KOPT-K1 (cell line): ENCODE measurements around the gene PKD1.

ENCODE experiments used
- H3K27ac ChIP-seq: fragments of 200-600 bp; sonication (generic); 2 replicates; pipeline ENCODE4 v1.5.1; 2016; ENCODE audit warnings: antibody characterized with exemption, mild to moderate bottlenecking, low read depth, low read length; ENCODE audit not compliant: poor library complexity, severe bottlenecking
- H3K36me3 ChIP-seq: fragments of 200-600 bp; sonication (generic); 2 replicates; pipeline ENCODE4 v1.5.1; 2017; ENCODE audit warnings: antibody characterized with exemption, mild to moderate bottlenecking, low read length, moderate library complexity; ENCODE audit not compliant: insufficient read depth
- H3K9me3 ChIP-seq: fragments of 200-600 bp; sonication (generic); 2 replicates; pipeline ENCODE4 v1.5.1; 2017; ENCODE audit warnings: antibody characterized with exemption, low read length, mild to moderate bottlenecking; ENCODE audit not compliant: insufficient read depth, poor library complexity, severe bottlenecking

Gene PKD1

DNA sequence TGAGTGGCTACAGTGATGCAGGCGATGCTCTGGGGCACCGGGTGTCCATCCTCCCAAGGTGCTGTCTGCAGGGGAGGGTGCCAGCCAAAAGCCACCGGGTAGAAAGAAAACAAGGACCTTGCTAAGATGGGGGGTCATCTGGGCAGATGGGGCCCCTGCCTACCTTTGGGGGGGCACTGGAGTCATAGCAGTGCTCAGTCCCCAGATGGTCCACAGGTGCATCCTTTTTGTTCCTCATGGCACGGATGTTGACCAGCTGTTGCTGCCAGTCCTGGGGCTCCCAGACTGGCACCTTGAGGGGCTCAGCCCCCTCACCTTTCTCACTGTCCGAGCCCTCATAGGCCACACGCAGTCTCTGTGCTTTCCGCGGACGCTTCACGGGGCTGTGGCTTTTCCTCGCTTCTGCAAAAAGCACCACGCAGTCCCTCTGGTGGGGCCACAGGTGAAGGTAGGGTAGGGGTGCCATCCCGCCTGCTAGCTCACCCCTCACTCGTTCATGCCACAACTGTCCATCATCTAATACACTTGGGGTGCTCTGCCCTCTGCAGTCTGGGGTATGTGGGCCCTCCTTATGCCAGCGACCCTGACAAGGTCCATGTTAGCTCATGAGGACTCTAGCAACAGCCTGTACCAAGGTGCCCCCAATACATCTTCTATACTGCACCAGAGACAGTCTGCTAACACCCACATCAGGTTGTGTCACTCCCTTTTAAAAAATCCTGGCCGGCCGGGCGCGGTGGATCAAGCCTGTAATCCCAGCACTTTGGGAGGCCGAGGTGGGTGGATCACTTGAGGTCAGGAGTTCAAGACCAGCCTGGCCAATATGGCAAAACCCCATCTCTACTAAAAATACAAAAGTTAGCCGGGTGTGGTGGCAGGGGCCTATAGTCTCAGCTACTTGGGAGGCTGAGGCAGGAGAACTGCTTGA, 89.5 kb downstream of the PKD1 start:
- Histone ChIP-seq H3K27ac (no peak overlapping the region), H3K9me3 (no peaks in the 10 kb centered on the region), H3K36me3 (peaks cover 16% of the 10 kb centered on the region; the same call in 1 of the 2 replicates)

DNA sequence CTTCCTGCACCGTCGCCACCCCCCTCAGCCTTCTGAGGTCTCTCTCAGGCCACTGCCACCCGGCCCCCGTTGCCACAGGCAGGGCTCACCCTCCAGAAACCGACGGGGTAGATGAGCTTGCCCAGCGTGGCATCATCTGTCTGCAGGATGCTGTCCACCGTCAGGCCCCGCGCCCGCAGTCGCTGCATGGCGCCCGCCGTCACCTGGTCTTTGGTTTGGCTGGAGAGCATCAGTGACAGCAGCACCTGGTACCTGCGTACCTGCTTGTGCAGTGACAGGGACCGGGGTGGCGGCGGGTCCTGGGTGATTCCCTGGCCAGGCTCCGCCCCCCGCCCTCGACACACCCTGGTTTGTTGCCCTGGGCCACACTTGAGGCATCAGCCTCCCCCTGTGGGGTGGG, 91.2 kb downstream of the PKD1 start:
- Histone ChIP-seq H3K36me3 (peaks cover 8% of the 10 kb centered on the region; the same call in 1 of the 2 replicates), H3K9me3 (no peaks in the 10 kb centered on the region), H3K27ac (no peak overlapping the region)

DNA sequence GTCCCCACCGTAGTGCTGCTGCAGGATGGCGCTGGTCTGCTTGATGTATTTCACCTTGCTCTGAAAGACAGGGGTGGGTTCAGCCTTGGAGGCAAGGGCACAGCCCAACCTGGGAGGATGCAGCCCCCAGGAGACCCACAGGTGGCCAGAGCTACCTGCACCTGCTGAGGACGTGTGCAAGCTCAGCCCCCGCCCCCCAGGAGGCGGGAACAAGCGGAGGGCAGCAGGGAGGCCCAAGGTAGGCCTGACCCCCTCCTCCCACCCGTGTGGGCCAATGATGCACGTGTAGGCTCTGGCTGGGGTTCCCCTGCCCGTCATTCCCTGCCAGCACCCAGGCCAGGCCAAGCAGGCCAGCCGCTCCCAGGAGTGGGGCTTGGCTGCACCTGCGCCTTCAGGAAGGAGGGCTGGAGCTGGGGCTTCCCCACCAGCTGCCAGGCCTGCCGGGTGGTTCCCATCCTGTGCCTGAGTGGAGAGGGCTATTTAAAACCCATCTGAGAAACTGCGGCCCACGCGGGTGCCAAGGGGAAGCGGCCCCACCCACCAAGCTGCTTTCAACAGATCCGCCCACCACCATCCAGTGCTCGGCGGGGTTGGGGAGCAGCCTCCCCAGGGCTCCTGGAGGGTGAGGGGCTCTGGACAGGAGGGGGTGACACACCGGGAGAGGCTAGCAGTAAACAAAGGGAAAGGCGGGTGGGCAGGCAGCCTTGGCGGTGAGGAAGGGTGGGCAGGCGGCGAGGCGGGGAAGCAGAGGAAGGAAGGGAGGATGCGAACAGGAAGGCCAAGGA, 91.8 kb downstream of the PKD1 start:
- peaks cover 8% of the 10 kb centered on the region; the same call in 1 of the 2 replicates for H3K36me3 ChIP-seq
- no peaks in the 10 kb centered on the region for H3K9me3 ChIP-seq
- H3K27ac ChIP-seq: no peak overlapping the region

DNA sequence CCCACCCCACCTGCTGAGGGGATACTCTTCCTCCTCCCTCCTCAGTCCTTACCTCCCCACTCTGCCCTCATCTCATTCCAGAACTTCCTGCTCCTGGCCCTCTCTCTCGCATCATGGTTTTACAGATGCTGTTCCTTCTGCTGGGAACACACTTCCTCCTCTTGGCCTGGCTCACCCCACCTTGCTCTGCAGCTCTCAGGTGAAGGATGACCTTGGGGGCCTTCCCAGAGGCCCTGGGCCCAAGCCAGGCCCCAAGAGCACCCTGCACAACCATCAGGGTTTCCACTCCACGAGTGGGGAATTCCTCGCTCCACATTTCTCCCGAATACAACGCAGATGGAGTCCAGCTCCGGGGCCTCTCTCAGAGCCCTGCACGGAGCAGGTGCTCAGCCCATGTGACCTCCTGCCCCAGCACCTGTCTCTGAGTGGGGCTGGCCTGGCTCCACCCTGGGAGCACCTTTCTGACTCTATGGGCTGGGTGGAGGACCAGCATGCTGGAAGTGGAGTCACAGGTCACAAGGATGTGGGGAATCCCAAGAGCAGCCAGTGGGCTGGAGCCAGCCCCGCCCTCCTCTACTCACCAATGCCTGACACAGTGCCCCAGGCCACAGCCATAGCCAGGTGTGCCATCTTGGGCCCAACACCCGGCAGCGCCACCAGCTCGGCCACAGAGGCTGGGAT, 92.6 kb downstream of the PKD1 start:
- no peak overlapping the region for H3K27ac ChIP-seq
- H3K9me3 ChIP-seq: no peaks in the 10 kb centered on the region
- peaks cover 8% of the 10 kb centered on the region; the same call in 1 of the 2 replicates for H3K36me3 ChIP-seq

DNA sequence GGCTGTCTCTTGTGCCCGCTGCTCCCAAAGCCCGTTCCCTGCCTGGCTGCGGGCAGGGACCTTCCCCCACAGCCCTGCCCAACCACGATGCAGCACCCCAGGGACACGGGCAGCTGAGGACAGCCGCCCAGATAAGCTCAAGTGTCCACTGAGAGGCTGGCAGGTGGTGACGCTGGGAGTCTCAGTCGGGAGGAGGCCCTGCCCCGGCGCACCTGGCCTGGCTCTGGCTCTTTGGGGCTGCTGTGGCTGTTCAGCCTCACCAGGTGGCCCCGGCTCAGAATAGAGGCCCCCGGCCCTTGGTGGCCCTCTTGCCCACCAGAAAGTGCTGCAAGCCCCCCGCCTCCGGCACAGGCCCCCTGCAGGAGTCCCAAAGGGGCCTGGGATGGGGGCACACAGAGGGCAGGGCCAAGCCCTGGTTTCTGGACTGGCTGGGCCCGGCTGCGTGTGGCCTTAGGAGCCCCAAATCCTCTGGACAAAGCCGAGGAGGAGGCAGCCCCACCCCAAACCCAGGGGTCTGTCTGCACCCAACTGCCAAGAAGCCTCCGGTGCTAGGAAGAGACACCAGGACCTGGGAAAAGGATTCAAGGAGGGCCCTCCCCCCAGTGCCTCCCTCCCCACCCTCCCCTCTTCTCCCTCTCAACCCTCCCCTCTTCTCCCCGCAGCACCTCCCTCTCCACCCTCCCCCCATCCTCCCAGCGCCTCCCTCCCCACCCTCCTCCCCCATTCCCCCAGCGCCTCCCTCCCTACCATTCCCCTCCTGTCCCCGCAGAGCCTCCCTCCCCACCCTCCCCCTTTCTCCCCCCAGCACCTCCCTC, 93.3 kb downstream of the PKD1 start:
- Histone ChIP-seq H3K9me3 (no peaks in the 10 kb centered on the region), H3K27ac (no peak overlapping the region), H3K36me3 (peaks cover 8% of the 10 kb centered on the region; the same call in 1 of the 2 replicates)

DNA sequence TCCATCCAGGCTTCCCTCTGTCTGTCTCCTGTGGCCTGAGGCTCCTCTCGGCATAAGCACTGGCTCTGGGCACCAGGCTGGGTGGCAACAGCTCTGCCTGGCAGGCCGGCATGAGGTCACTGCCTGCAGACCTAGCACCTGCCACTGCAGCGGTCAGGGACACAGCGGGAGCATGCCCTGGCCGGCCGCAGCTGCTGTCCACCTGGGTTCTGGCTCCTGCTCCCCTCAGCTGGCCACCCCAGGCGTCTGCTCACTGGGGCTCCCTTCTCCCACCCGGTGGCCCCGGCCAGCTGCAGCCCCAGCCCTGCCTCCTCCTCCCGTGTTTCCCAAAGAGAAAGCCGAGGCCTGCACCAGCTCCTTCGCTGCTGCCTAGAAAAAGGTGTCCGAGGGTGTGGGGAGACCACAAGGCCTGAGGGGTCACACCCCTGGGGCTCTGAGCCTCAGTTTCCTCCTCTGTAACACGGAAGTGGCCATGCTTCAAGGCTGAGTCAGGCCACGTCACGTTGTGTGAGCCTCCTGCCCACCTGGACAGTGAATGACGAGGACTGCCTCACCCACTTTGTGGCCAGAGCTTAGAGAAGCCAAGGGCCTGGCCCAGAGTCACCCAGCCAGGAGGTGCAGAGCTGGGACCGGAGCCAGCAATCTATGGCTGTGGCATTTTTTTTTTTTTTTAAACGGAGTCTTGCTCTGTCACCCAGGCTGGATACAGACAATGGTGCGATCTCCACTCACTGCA, 94.7 kb downstream of the PKD1 start:
- H3K9me3 ChIP-seq: no peaks in the 10 kb centered on the region
- peaks cover 8% of the 10 kb centered on the region; the same call in 1 of the 2 replicates for H3K36me3 ChIP-seq
- no peak overlapping the region for H3K27ac ChIP-seq

DNA sequence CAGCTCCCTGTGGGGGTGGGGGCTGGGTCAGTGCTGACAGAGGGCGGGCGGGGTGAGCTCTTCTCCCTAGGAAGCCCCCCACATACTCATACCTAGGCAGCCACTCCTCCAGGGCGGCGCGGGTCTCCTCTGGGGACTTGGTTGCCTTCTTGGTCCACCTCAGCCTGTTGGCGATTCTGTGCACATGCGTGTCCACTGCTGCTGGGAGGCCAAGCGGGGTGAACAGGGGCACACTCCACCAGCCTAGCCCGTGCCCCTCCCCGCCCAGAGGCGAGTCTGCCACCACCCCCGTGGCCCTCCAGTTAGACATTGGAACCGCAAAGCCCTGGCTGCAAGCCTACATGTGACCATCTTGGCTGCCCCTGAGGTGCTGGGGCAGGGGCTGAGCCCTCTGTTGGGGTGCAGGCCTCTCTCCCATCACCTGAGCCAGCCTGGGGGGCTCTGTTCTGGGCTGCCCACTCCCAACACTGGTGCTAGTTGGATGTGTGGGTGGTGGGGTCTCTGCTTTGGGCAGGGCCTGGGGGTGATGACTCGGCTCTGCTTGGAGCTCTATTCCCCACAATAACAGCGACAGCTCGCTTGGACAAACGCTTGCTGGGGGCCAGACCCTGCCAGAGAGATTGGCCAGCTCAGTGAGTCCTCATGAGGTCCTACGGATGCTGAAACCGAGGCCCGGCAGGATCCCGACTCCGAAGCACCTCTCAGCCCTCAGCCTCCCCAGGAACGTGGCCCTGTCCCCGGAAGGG, 95.5 kb downstream of the PKD1 start:
- H3K27ac ChIP-seq: no peak overlapping the region
- peaks cover 8% of the 10 kb centered on the region; the same call in 1 of the 2 replicates for H3K36me3 ChIP-seq
- H3K9me3 ChIP-seq: no peaks in the 10 kb centered on the region

DNA sequence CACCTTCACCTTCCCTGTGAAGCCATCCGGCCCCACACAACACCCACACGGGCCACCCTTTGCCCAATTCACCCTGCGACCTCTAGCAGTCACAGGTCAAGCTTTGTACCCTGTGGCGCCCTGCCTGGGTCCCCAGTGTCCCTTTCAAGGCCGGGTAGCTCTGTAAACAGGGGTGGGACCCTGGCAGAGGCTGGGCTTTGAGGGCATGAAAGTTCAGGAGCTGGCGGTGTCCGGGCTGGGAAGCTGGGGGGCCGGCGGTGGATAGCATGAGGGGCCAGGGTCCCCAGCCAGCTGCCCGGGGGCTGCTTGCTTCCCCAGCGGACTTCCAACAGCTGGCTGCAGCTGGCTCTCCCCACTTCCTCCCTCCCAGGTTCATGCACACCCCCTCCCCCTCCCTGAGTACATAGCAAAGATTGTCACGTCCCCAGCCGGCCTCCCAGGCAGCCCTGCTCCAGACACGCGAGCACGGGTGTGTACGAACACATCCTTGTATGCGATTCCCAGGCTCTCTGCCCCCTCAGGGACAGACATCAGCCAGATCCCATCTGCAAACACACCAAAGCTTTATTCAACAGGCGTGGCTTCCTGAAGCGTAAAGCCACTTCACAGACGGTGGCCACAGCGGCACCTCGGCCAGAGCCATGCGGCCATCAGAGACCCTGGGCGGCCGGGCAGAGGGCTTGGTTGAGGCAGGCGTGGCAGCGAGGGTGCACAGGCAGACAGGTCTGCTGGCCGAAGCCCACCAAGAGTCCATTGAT, 96.2 kb downstream of the PKD1 start:
- peaks cover 8% of the 10 kb centered on the region; the same call in 1 of the 2 replicates for H3K36me3 ChIP-seq
- no peak overlapping the region for H3K27ac ChIP-seq
- no peaks in the 10 kb centered on the region for H3K9me3 ChIP-seq
